HEK293 (cell line): ENCODE measurements around the gene PHLDB2.

Experiments
- GLI4 ChIP-seq: fragments of 450-650 bp; formaldehyde crosslinking; IDR thresholded peaks from 2 replicates; pipeline ENCODE4 v1.5.1; 2016; ENCODE audit warnings: missing biosample characterization, missing genetic modification characterization
- ZNF10 ChIP-seq: fragments of 450-650 bp; formaldehyde crosslinking; IDR thresholded peaks from 2 replicates; pipeline ENCODE4 v1.5.1; 2017; ENCODE audit warnings: missing biosample characterization, missing genetic modification characterization
- ZNF302 ChIP-seq: fragments of 450-650 bp; formaldehyde crosslinking; IDR thresholded peaks from 2 replicates; pipeline ENCODE4 v1.5.1; 2016; ENCODE audit warnings: missing biosample characterization, missing genetic modification characterization, low read depth
- TF ChIP-seq, protein P1 (sequence below): fragments of 450-650 bp; formaldehyde crosslinking; IDR thresholded peaks from 2 replicates; pipeline ENCODE4 v1.5.1; 2016; ENCODE audit warnings: missing biosample characterization, missing genetic modification characterization
- TF ChIP-seq, protein P2 (sequence below): fragments of 450-650 bp; formaldehyde crosslinking; IDR thresholded peaks from 2 replicates; pipeline ENCODE4 v1.5.1; 2016; ENCODE audit warnings: missing biosample characterization, missing genetic modification characterization, borderline replicate concordance

DNA sequence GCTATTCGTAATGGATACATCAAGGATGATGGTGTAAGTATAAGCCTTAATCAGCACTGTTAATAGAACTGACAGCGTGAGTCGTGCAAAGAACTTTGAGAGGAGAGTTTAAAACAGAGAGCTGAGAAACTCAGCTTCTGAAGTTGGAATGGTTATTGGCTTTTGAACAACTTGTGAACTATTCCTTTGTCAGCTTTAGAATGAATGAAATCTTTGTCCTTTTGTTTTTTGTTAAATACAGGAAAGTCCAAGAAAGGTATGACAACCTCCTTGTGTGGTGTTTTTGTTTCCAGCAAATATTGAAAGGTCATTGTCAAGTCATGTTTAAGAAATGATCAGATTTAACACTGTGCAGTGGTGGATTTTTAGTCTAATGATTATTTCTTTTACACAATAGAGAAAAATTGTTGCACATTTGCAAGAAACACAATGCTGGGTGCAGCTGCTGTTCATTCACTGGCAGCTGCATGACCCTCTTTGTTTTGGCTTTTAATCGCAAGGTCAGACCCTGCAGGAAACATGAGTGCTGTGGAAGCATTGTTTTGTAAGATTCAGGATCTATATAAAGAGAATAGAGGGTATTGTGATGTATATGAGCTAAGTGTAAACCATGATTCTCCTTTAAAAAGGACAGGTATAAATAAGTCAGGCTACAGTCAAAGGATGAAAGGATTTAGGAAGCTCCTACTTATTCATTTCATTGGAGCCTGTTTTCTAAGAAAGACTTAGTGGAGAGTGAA is 98.1 kb downstream of the PHLDB2 start:
- TF ChIP-seq, protein P1, sequence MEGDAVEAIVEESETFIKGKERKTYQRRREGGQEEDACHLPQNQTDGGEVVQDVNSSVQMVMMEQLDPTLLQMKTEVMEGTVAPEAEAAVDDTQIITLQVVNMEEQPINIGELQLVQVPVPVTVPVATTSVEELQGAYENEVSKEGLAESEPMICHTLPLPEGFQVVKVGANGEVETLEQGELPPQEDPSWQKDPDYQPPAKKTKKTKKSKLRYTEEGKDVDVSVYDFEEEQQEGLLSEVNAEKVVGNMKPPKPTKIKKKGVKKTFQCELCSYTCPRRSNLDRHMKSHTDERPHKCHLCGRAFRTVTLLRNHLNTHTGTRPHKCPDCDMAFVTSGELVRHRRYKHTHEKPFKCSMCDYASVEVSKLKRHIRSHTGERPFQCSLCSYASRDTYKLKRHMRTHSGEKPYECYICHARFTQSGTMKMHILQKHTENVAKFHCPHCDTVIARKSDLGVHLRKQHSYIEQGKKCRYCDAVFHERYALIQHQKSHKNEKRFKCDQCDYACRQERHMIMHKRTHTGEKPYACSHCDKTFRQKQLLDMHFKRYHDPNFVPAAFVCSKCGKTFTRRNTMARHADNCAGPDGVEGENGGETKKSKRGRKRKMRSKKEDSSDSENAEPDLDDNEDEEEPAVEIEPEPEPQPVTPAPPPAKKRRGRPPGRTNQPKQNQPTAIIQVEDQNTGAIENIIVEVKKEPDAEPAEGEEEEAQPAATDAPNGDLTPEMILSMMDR (tag by site-specific recombination), result no peak
- TF ChIP-seq GLI4 (tag by site-specific recombination), result no peak
- TF ChIP-seq ZNF302 (tag by site-specific recombination), result no peak
- TF ChIP-seq, protein P2, sequence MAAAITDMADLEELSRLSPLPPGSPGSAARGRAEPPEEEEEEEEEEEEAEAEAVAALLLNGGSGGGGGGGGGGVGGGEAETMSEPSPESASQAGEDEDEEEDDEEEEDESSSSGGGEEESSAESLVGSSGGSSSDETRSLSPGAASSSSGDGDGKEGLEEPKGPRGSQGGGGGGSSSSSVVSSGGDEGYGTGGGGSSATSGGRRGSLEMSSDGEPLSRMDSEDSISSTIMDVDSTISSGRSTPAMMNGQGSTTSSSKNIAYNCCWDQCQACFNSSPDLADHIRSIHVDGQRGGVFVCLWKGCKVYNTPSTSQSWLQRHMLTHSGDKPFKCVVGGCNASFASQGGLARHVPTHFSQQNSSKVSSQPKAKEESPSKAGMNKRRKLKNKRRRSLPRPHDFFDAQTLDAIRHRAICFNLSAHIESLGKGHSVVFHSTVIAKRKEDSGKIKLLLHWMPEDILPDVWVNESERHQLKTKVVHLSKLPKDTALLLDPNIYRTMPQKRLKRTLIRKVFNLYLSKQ, result no peak
- no peak for TF ChIP-seq ZNF10 (tag by site-specific recombination)
